MM.1S (cell line): Measurements from ENCODE around the gene P3H1.

ENCODE experiments used
- DNase-seq: peaks from one replicate; pipeline ENCODE4 v3.0.0-alpha.2; 2015
- H2AFZ ChIP-seq: fragments of 300-600 bp; sonication (generic); 2 replicates; pipeline ENCODE4 v1.6.0; 2016; ENCODE audit warnings: antibody characterized with exemption, low read length
- H3F3A ChIP-seq: fragments of 300-600 bp; sonication (generic); 2 replicates; pipeline ENCODE4 v1.6.1; 2016; ENCODE audit warnings: mild to moderate bottlenecking, antibody characterized with exemption, low read length, moderate library complexity, mixed read lengths; ENCODE audit not compliant: insufficient read depth
- H3K27ac ChIP-seq: fragments of 300-600 bp; sonication (generic); 2 replicates; pipeline ENCODE4 v1.5.1; 2016; ENCODE audit warnings: mild to moderate bottlenecking, low read length
- H3K27me3 ChIP-seq: fragments of 300-600 bp; sonication (generic); replicated peaks from 2 replicates; pipeline ENCODE4 v1.6.0; 2016; ENCODE audit warnings: low read length; ENCODE audit not compliant: insufficient read depth
- H3K36me3 ChIP-seq: fragments of 300-600 bp; sonication (generic); replicated peaks from 2 replicates; pipeline ENCODE4 v1.6.1; 2016; ENCODE audit warnings: mild to moderate bottlenecking, low read length, mixed read lengths; ENCODE audit not compliant: insufficient read depth
- H3K4me1 ChIP-seq: fragments of 300-600 bp; sonication (generic); 2 replicates; pipeline ENCODE4 v1.6.1; 2016; ENCODE audit warnings: low read length, mixed read lengths
- H3K4me2 ChIP-seq: fragments of 300-600 bp; sonication (generic); 2 replicates; pipeline ENCODE4 v1.6.0; 2016; ENCODE audit warnings: low read depth, low read length
- H3K4me3 ChIP-seq: fragments of 300-600 bp; sonication (generic); 2 replicates; pipeline ENCODE4 v1.5.1; 2016; ENCODE audit warnings: low read length, mixed read lengths
- H3K79me2 ChIP-seq: fragments of 300-600 bp; sonication (generic); 2 replicates; pipeline ENCODE4 v1.6.1; 2016; ENCODE audit warnings: mixed run types, low read length, mixed read lengths
- H3K9ac ChIP-seq: fragments of 300-600 bp; sonication (generic); 2 replicates; pipeline ENCODE4 v1.6.1; 2016; ENCODE audit warnings: low read length, mixed read lengths
- H3K9me2 ChIP-seq: fragments of 300-600 bp; sonication (generic); replicated peaks from 2 replicates; pipeline ENCODE4 v1.6.1; 2016; ENCODE audit warnings: mild to moderate bottlenecking, low read length, mixed read lengths; ENCODE audit not compliant: insufficient read depth
- H3K9me3 ChIP-seq: fragments of 300-600 bp; sonication (generic); replicated peaks from 2 replicates; pipeline ENCODE4 v1.6.1; 2016; ENCODE audit warnings: mild to moderate bottlenecking, low read length, mixed read lengths; ENCODE audit not compliant: insufficient read depth
- H4K20me1 ChIP-seq: fragments of 300-600 bp; sonication (generic); 2 replicates; pipeline ENCODE4 v1.6.1; 2016; ENCODE audit warnings: mild to moderate bottlenecking, low read length, moderate library complexity, mixed read lengths; ENCODE audit not compliant: insufficient read depth
- CTCF ChIP-seq: fragments of 300-600 bp; sonication (generic); IDR thresholded peaks from 2 replicates; pipeline ENCODE4 v1.5.1; 2016; ENCODE audit warnings: antibody characterized with exemption, low read length, mixed read lengths
- EZH2 ChIP-seq: fragments of 300-600 bp; sonication (generic); optimal IDR thresholded peaks from 2 replicates; pipeline ENCODE3; 2017; ENCODE audit warnings: low read depth, mild to moderate bottlenecking, antibody characterized with exemption, low read length, mixed read lengths
- EZH2phosphoT487 ChIP-seq: fragments of 300-600 bp; sonication (generic); IDR thresholded peaks from 2 replicates; pipeline ENCODE4 v1.6.1; 2018; ENCODE audit warnings: antibody characterized with exemption, low read length

P3H1 gene

GRCh38 chr1:42747125-42747524 is 19.7 kb downstream of the P3H1 start:
- Histone ChIP-seq H3K27me3 (no peaks in the 10 kb centered on the region), H3K4me1 (no peaks in the 10 kb centered on the region), H3K4me3 (no peak overlapping the region), H3F3A (no peaks in the 10 kb centered on the region), H3K9me2 (no peaks in the 10 kb centered on the region), H3K9me3 (no peaks in the 10 kb centered on the region), H3K79me2 (no peaks in the 10 kb centered on the region), H3K9ac (no peak overlapping the region), H4K20me1 (no peaks in the 10 kb centered on the region), H2AFZ (no peak overlapping the region), H3K4me2 (no peak overlapping the region), H3K27ac (no peak overlapping the region), H3K36me3 (no peaks in the 10 kb centered on the region)
- TF ChIP-seq CTCF (peak; percentile 57), EZH2phosphoT487 (no peak)
- DNase-seq = no peak

- Histone ChIP-seq H4K20me1 (no peaks in the 10 kb centered on the region), H3K4me3 (no peak overlapping the region), H3K36me3 (no peaks in the 10 kb centered on the region), H3K27ac (no peak overlapping the region), H3K27me3 (no peaks in the 10 kb centered on the region), H3K79me2 (no peaks in the 10 kb centered on the region), H3K9me2 (no peaks in the 10 kb centered on the region), H3K4me1 (no peaks in the 10 kb centered on the region), H3K4me2 (no peak overlapping the region), H3F3A (no peaks in the 10 kb centered on the region), H3K9ac (no peak overlapping the region), H3K9me3 (no peaks in the 10 kb centered on the region), H2AFZ (no peak overlapping the region)
- DNase-seq = no peak
- TF ChIP-seq CTCF = no peak
- TF ChIP-seq EZH2phosphoT487 = no peak
- TF ChIP-seq EZH2 = no peak
These were observed 20.3 kb downstream of the P3H1 start for GRCh38 chr1:42746436-42747105.

- no peak overlapping the region for H3K9ac ChIP-seq
- no peak overlapping the region for H3K4me3 ChIP-seq
- H4K20me1 ChIP-seq = no peaks in the 10 kb centered on the region
- H3F3A ChIP-seq = no peaks in the 10 kb centered on the region
- no peak overlapping the region for H3K27ac ChIP-seq
- no peaks in the 10 kb centered on the region for H3K36me3 ChIP-seq
- no peak for TF ChIP-seq EZH2
- TF ChIP-seq CTCF = no peak
- TF ChIP-seq EZH2phosphoT487 = no peak
- no peak for DNase-seq
- no peaks in the 10 kb centered on the region for H3K9me3 ChIP-seq
- no peaks in the 10 kb centered on the region for H3K4me1 ChIP-seq
- H3K79me2 ChIP-seq = no peaks in the 10 kb centered on the region
- no peaks in the 10 kb centered on the region for H3K9me2 ChIP-seq
- H2AFZ ChIP-seq = no peak overlapping the region
- no peaks in the 10 kb centered on the region for H3K27me3 ChIP-seq
- H3K4me2 ChIP-seq = no peak overlapping the region
These were observed 21.0 kb downstream of the P3H1 start for GRCh38 chr1:42745851-42746250.
